NT2/D1 (cell line): ENCODE results near the gene OR4D5.

Source experiments
- YY1 ChIP-seq: IDR thresholded peaks from 2 replicates; pipeline ENCODE4 v1.6.1; 2011; ENCODE audit not compliant: insufficient read length, insufficient read depth
- ZNF274 ChIP-seq: IDR thresholded peaks from 2 replicates; pipeline ENCODE4 v1.6.1; 2011; ENCODE audit warnings: mild to moderate bottlenecking, low read depth, low read length

DNA sequence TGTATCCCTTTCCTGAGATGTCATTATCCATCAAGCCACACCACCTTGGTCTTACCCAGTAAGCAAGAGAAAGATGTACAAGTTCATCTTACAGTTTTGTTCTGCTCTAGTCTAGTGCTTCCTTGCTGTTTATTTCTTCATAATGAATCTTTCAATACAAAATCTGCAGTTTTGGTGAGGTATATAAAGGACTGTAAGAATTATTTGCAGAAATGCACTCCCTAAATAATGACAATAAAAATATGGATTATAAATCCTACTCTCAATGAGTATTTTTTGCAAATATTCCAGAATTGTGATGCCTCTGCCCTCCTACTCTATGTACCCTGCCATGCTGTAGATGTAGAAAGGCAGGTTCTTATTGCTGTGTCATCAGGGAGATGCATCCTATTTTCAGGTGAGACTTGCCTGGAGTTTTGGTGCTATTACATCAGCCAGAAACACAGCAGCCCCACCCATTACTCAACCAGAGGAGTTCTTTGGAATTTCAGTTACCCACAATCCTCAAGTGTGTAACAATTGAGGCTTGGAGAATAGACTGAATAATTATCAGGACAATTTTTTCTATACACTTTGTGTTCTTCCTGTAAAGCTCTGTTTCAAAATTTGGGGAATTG is 38.4 kb downstream of the OR4D5 start, which contains the start of gene OR10S1:
- TF ChIP-seq ZNF274, result no peak
- no peak for TF ChIP-seq YY1
